ENCODE measurements around the gene NOTCH4. TPM values are rescaled to one million over a fixed set of nuclear protein-coding genes. Genes with fewer than 3 reads are reported as not detected.
A peak's percentile ranks its signal among the peaks of the same experiment; 100 is the strongest.

Gene NOTCH4
- total and polyA plus RNA-seq, 9 of the 15 experiments (the other 6 are each of a cell fraction or from before 2014, with no cell fraction given): 0.24 to 4.3 (median 1.7) TPM

DNA sequence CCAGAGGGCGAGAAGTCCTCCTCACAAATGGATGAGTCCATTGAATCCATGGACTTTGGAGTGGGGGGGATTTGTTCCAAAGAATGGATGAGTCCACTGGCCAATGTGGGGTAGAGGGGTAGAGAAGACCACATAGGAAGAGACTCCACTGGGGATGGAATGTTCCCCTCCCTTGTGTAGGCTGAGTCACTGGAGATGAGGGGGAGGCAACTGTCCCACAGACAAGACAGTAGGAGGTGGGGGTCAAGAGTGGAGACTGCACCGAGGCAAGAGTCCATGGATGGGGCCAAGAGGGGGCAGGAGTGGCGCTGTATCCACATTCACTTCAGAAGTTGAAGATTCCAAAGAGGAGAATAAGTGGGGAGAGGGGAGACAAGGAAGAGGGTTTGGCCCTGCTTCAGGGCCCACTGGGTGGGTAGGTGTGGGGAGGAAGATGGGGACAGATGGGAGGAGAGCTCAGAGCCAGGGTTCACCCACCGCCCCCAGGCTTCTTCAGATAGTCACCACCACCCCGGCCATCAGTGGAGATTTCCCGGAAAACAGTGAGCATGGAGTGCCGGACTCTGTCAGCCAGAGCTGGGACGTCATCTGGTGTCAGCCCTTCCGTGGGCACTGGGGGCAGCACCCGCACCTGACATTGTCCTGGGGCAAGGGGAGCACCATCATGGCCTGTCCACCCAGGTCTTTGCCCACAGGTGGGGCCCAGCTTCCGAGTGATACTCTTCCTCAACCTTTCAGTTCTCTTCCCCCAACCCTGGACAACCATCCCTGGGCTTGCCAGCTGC, 54.9 kb downstream of the NOTCH4 start (continued):
- TF ChIP-seq, protein P1, sequence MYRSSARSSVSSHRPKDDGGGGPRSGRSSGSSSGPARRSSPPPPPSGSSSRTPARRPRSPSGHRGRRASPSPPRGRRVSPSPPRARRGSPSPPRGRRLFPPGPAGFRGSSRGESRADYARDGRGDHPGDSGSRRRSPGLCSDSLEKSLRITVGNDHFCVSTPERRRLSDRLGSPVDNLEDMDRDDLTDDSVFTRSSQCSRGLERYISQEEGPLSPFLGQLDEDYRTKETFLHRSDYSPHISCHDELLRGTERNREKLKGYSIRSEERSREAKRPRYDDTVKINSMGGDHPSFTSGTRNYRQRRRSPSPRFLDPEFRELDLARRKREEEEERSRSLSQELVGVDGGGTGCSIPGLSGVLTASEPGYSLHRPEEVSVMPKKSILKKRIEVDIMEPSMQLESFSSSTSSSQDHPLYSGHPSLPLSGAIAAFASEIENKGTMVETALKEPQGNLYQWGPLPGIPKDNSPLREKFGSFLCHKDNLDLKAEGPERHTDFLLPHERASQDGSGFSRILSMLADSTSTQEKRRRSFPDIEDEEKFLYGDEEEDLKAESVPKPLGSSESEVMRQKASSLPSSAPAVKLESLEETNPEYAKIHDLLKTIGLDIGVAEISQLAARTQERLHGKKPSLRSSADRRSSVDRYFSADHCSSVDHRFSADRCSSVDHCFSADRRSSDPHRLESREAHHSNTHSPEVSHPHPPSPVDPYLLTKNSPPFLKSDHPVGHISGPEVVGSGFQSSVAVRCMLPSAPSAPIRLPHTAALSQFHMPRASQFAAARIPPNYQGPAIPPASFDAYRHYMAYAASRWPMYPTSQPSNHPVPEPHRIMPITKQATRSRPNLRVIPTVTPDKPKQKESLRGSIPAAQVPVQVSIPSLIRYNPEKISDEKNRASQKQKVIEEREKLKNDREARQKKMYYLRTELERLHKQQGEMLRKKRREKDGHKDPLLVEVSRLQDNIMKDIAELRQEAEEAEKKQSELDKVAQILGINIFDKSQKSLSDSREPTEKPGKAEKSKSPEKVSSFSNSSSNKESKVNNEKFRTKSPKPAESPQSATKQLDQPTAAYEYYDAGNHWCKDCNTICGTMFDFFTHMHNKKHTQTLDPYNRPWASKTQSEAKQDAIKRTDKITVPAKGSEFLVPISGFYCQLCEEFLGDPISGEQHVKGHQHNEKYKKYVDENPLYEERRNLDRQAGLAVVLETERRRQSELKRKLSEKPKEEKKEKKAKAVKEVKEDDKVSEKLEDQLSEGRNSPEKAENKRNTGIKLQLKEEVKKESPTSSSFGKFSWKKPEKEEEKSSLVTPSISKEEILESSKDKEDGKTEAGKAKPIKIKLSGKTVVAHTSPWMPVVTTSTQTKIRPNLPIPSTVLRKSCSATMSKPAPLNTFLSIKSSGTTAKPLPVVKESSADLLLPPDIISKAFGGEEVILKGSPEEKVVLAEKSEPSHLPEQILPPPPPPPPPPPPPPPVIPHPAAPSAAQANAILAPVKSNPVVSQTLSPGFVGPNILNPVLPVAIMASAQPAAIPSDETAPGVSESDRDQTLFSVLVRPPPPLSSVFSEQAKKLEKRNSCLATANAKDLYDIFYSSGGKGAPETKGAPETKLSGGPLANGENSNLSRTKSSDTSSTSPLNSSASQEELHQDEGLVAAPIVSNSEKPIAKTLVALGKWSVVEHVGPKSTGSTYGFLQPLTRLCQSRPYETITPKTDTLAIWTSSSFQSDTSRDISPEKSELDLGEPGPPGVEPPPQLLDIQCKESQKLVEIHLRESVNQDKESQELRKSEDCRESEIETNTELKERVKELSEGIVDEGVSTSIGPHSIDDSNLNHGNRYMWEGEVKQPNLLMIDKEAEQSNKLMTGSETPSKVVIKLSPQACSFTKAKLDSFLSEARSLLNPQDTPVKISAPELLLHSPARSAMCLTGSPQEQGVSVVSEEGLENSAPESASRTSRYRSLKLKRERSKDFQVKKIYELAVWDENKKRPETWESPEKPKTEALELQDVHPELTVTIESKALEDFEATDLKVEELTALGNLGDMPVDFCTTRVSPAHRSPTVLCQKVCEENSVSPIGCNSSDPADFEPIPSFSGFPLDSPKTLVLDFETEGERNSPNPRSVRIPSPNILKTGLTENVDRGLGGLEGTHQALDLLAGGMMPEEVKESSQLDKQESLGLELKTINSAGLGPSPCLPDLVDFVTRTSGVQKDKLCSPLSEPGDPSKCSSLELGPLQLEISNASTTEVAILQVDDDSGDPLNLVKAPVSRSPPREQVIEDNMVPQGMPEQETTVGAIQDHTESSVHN (IDR thresholded peaks at IDR 0.05; ENCODE audit: borderline replicate concordance in 1 of 2, low read depth in 1 of 2): no peak
- TF ChIP-seq SRSF1 (IDR thresholded peaks at IDR 0.05; ENCODE audit: low read depth, low read length) (no peak), ZBED1 (IDR thresholded peaks at IDR 0.05) (no peak), POLR3A (IDR thresholded peaks at IDR 0.05; ENCODE audit: borderline replicate concordance, extremely low read depth, insufficient read depth, insufficient read length) (no peak), SMAD4 (CRISPR knock-in tag; conservative IDR thresholded peaks at IDR 0.05) (peak; percentile 63; the same call in 1 of the 2 replicates), RFX7 (CRISPR knock-in tag; IDR thresholded peaks at IDR 0.05) (no peak), MAFG (tag; conservative IDR thresholded peaks at IDR 0.05) (no peak; the same call in 1 of the 2 replicates), RHOXF2B (CRISPR knock-in tag; conservative IDR thresholded peaks at IDR 0.05) (no peak), ETV5 (CRISPR knock-in tag; IDR thresholded peaks at IDR 0.05; ENCODE audit: low read depth) (peak; percentile 65; the same call in 1 of the 2 replicates), POLR2H (tag; IDR thresholded peaks at IDR 0.05; ENCODE audit: low read depth) (no peak), HNRNPH1 (optimal IDR thresholded peaks at IDR 0.05; ENCODE audit: low read depth, low read length) (no peak)
- TF ChIP-seq, protein P2, sequence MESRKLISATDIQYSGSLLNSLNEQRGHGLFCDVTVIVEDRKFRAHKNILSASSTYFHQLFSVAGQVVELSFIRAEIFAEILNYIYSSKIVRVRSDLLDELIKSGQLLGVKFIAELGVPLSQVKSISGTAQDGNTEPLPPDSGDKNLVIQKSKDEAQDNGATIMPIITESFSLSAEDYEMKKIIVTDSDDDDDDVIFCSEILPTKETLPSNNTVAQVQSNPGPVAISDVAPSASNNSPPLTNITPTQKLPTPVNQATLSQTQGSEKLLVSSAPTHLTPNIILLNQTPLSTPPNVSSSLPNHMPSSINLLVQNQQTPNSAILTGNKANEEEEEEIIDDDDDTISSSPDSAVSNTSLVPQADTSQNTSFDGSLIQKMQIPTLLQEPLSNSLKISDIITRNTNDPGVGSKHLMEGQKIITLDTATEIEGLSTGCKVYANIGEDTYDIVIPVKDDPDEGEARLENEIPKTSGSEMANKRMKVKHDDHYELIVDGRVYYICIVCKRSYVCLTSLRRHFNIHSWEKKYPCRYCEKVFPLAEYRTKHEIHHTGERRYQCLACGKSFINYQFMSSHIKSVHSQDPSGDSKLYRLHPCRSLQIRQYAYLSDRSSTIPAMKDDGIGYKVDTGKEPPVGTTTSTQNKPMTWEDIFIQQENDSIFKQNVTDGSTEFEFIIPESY (CRISPR knock-in tag; IDR thresholded peaks at IDR 0.05): no peak
- TF ChIP-seq, protein P3, sequence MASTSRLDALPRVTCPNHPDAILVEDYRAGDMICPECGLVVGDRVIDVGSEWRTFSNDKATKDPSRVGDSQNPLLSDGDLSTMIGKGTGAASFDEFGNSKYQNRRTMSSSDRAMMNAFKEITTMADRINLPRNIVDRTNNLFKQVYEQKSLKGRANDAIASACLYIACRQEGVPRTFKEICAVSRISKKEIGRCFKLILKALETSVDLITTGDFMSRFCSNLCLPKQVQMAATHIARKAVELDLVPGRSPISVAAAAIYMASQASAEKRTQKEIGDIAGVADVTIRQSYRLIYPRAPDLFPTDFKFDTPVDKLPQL (IDR thresholded peaks at IDR 0.05; ENCODE audit: extremely low read depth, insufficient read length): no peak

All from K562 (cell line).